ENCODE data around the gene CABP7.

The CABP7 gene

GRCh38 chr22:29780220-29780619 is 60.4 kb downstream of the CABP7 start:
- TF ChIP-seq ZNF274 (IDR thresholded peaks at IDR 0.05; ENCODE audit: low read depth, low read length): no peak

GRCh38 chr22:29780748-29781676 is 61.2 kb downstream of the CABP7 start:
- H3K4me3 ChIP-seq (ENCODE audit: low read length): no peak overlapping the region

More at GRCh38 chr22:29780220-29780619, 60.4 kb downstream of the CABP7 start:
- no peak overlapping the region for H3K4me3 ChIP-seq (ENCODE audit: low read length)

More at GRCh38 chr22:29780748-29781676, 61.2 kb downstream of the CABP7 start:
- TF ChIP-seq ZNF274 (IDR thresholded peaks at IDR 0.05; ENCODE audit: low read depth, low read length): no peak
